Measurements from ENCODE around the gene CDH4.

- TF ChIP-seq CTCF (IDR thresholded peaks at IDR 0.05) (no peak), POLR2AphosphoS5 (IDR thresholded peaks at IDR 0.05; ENCODE audit: low read depth, low read length) (no peak), TCF7L2 (IDR thresholded peaks at IDR 0.05; ENCODE audit: low read depth, low read length) (no peak), REST (IDR thresholded peaks at IDR 0.05; ENCODE audit: insufficient read depth in 1 of 2, low read depth in 2 of 2, low read length in 1 of 2) (no peak)
These were observed 566.9 kb downstream of the CDH4 start for GRCh38 chr20:61818746-61819573.
